K562 (cell line): ENCODE results near the gene SMARCC1. TPM values are rescaled to one million over a fixed set of nuclear protein-coding genes. Genes with fewer than 3 reads are reported as not detected.

Source experiments
- ATAC-seq: fragments of 200-7000 bp; cut with Tn5 transposase; 3 replicates; pipeline ENCODE4 v1.9.1; 2020; ENCODE audit warnings: moderate library complexity
- BruUV-seq: library from RNA; stranded (reverse); fragments of 400-500 nt; replicated peaks from 2 replicates; lab custom pipeline; 2021; lab: Mats Ljungman, UMichigan
- CTCF ChIA-PET: fragments of 300-600 bp; formaldehyde crosslinking; extraction: SDS; loops from one replicate; lab custom pipeline; 2021; ENCODE audit warnings: low intra/inter-chr PET ratio; lab: Yijun Ruan, JAX
- POLR2A ChIA-PET: fragments of 300-600, 350-650 bp; sonication (Branson Sonifier 250); formaldehyde crosslinking; extraction: SDS; loops from one replicate; lab custom pipeline; 2021; ENCODE audit warnings: antibody characterized with exemption, inconsistent platforms; lab: Yijun Ruan, JAX
- DNase-seq, 4 experiments: peaks; one replicate each; pipeline versions ENCODE4 v3.0.0 to v3.0.0-alpha.2; 2011 to 2018; ENCODE audit warnings: low spot score in 3 of 4, mixed read lengths in 3 of 4; ENCODE audit errors: extremely low read depth in 1 of 4
- FAIRE-seq: peaks from 2 replicates; lab custom pipeline; 2011; peaks lifted over from hg19 to GRCh38; lab: Jason Lieb, UNC
- H2AFZ ChIP-seq: 2 replicates; pipeline ENCODE4 v1.6.0; 2011; ENCODE audit warnings: low read depth, low read length, control low read depth, inconsistent platforms
- H3K27ac ChIP-seq: fragments of 200-600 bp; 3 replicates; pipeline ENCODE4 v1.8.0; 2011; ENCODE audit warnings: low read depth, mild to moderate bottlenecking, control low read depth, inconsistent platforms, low read length, moderate library complexity, mixed read lengths; ENCODE audit errors: extremely low read depth
- H3K27me3 ChIP-seq, 2 experiments: fragments of 300-600 bp in 1 of 2; 2 replicates in 1 of 2; 3 replicates in 1 of 2; pipeline versions ENCODE4 v1.6.0 to v1.8.0; 2011; ENCODE audit warnings: inconsistent platforms in 2 of 2, low read length in 2 of 2, mild to moderate bottlenecking in 1 of 2, mixed read lengths in 1 of 2, moderate library complexity in 1 of 2; ENCODE audit not compliant: control insufficient read depth in 2 of 2, insufficient read depth in 2 of 2
- H3K36me3 ChIP-seq: fragments of 300-600 bp; 3 replicates; pipeline ENCODE4 v1.8.0; 2011; ENCODE audit warnings: mild to moderate bottlenecking, low read length, inconsistent platforms; ENCODE audit not compliant: control insufficient read depth, insufficient read depth
- H3K4me1 ChIP-seq, 2 experiments: fragments of 200-600 bp in 1 of 2; replicated peaks in 1 of 2; 2 replicates in 1 of 2; 3 replicates in 1 of 2; pipeline versions ENCODE4 v1.5.1 to v1.8.0; 2011; ENCODE audit warnings: inconsistent platforms in 2 of 2, low read length in 2 of 2, mild to moderate bottlenecking in 1 of 2, mixed read lengths in 1 of 2, moderate library complexity in 1 of 2; ENCODE audit not compliant: control insufficient read depth in 2 of 2, insufficient read depth in 2 of 2
- H3K4me2 ChIP-seq: 2 replicates; pipeline ENCODE4 v1.6.1; 2011; ENCODE audit warnings: low read length, control low read depth, inconsistent platforms, mixed read lengths; ENCODE audit not compliant: insufficient read depth
- H3K4me3 ChIP-seq: fragments of 200-600 bp; sonication (generic), shearing (Covaris generic); 2 replicates; pipeline ENCODE4 v1.5.1; 2016; ENCODE audit warnings: control low read depth, inconsistent platforms
- H3K79me2 ChIP-seq: fragments of 200-600 bp; 3 replicates; pipeline ENCODE4 v1.8.0; 2011; ENCODE audit warnings: low read length, inconsistent platforms; ENCODE audit not compliant: control insufficient read depth, insufficient read depth
- H3K9ac ChIP-seq, 2 experiments: 2 replicates each; pipeline versions ENCODE4 v1.6.0 to v1.6.1; 2011; ENCODE audit warnings: low read depth in 2 of 2, low read length in 2 of 2, control low read depth in 1 of 2, inconsistent platforms in 1 of 2, mild to moderate bottlenecking in 1 of 2, mixed read lengths in 1 of 2; ENCODE audit not compliant: insufficient read depth in 1 of 2
- H3K9me1 ChIP-seq: one replicate; pipeline ENCODE4 v1.6.0; 2011; ENCODE audit warnings: inconsistent platforms, mild to moderate bottlenecking, low read length, moderate library complexity; ENCODE audit not compliant: control insufficient read depth, insufficient read depth
- H3K9me3 ChIP-seq: replicated peaks from 2 replicates; pipeline ENCODE4 v1.5.1; 2011; ENCODE audit warnings: low read depth, low read length, inconsistent platforms; ENCODE audit not compliant: control insufficient read depth, insufficient read depth
- H4K20me1 ChIP-seq: replicated peaks from 2 replicates; pipeline ENCODE4 v1.6.1; 2011; ENCODE audit warnings: low read length, inconsistent platforms, mixed read lengths; ENCODE audit not compliant: control insufficient read depth, insufficient read depth
- BRD9 ChIP-seq: fragments of 450-650 bp; IDR thresholded peaks from 2 replicates; pipeline ENCODE4 v1.6.1; 2018; ENCODE audit warnings: low read depth; ENCODE audit not compliant: partially characterized antibody
- CSDE1 ChIP-seq, 2 experiments: fragments of 450-650 bp; IDR thresholded peaks; 2 replicates each; pipeline ENCODE4 v1.6.1; 2016; ENCODE audit warnings: mild to moderate bottlenecking in 1 of 2
- HDGF ChIP-seq: fragments of 450-650 bp; IDR thresholded peaks from 2 replicates; pipeline ENCODE4 v1.6.1; 2016
- HMG20A ChIP-seq: fragments of 450-650 bp; formaldehyde crosslinking; conservative IDR thresholded peaks from 2 replicates; pipeline ENCODE4 v1.4.0; 2020; ENCODE audit warnings: mild to moderate bottlenecking, mixed read lengths
- SMARCA5 ChIP-seq: fragments of 450-650 bp; IDR thresholded peaks from 2 replicates; pipeline ENCODE4 v1.6.1; 2016
- TAF1 ChIP-seq: IDR thresholded peaks from 2 replicates; pipeline ENCODE4 v1.6.1; 2011; ENCODE audit warnings: mild to moderate bottlenecking, low read length, moderate library complexity; ENCODE audit not compliant: insufficient read depth, control insufficient read depth, severe bottlenecking; ENCODE audit errors: extremely low read depth
- in situ Hi-C: fragments of 300-500 bp; cut with MboI; formaldehyde crosslinking; loops from 4 replicates; pipeline ENCODE4 v1.15.0; 2018; ENCODE audit warnings: inconsistent platforms, mixed read lengths
- intact Hi-C: fragments of 100-400 bp; cut with micrococcal nuclease; formaldehyde crosslinking; loops from 2 replicates; pipeline ENCODE4 v1.14.2; 2022
- polyA plus RNA-seq, 8 experiments: library from polyadenylated mRNA; depleted of rRNA in 4 of 8; stranded (reverse) in 5 of 8; unstranded in 3 of 8; fragments of >200 nt; fragmentation: Nextera tagmentation in 2 of 8; fragmentation: Illumina TruSeq in 1 of 8; extraction: Ambion mirVana in 2 of 8; extraction: Trizol in 1 of 8; gene quantifications; 2 replicates each; pipeline versions ENCODE4 v1.2.1 to v1.2.3, GENCODE V29; 2011 to 2014; ENCODE audit warnings: inconsistent platforms in 1 of 8, missing spikeins in 1 of 8
- total RNA-seq, 7 experiments: library from RNA; depleted of rRNA in 6 of 7; stranded (reverse); fragments of >200 nt in 6 of 7; fragmentation: Illumina TruSeq in 2 of 7; extraction: Trizol in 2 of 7; gene quantifications; 2 replicates each; pipeline versions ENCODE4 v1.2.1 to v1.2.3, GENCODE V29; 2011 to 2021; ENCODE audit warnings: low replicate concordance in 1 of 7
- TF ChIP-seq, protein P1 (sequence below), 2 experiments: fragments of 450-650 bp in 1 of 2; sonication (generic) in 1 of 2; formaldehyde crosslinking; conservative IDR thresholded peaks; 2 replicates each; pipeline versions ENCODE4 v1.4.0 to v1.8.1; 2020 to 2022; ENCODE audit warnings: mild to moderate bottlenecking in 1 of 2, missing genetic modification reagents in 1 of 2
- TF ChIP-seq, protein P2 (sequence below), 3 experiments: IDR thresholded peaks in 2 of 3; conservative IDR thresholded peaks in 1 of 3; 2 replicates each; pipeline ENCODE4 v1.5.1; 2011 to 2012; ENCODE audit warnings: low read length in 3 of 3, mild to moderate bottlenecking in 3 of 3, control low read depth in 2 of 3, improper control_type of control experiment in 1 of 3, inconsistent platforms in 1 of 3, low read depth in 1 of 3, mixed read lengths in 1 of 3, moderate library complexity in 1 of 3; ENCODE audit not compliant: insufficient read depth in 2 of 3
- TF ChIP-seq, protein P3 (sequence below): fragments of 450-650 bp; IDR thresholded peaks from 2 replicates; pipeline ENCODE4 v1.6.1; 2017; ENCODE audit warnings: antibody characterized with exemption, mild to moderate bottlenecking

The SMARCC1 gene
- total and polyA plus RNA-seq, 9 of the 15 experiments (the other 6 are each of a cell fraction or from before 2014, with no cell fraction given), result 20.7 to 199 (median 66.0) TPM

DNA sequence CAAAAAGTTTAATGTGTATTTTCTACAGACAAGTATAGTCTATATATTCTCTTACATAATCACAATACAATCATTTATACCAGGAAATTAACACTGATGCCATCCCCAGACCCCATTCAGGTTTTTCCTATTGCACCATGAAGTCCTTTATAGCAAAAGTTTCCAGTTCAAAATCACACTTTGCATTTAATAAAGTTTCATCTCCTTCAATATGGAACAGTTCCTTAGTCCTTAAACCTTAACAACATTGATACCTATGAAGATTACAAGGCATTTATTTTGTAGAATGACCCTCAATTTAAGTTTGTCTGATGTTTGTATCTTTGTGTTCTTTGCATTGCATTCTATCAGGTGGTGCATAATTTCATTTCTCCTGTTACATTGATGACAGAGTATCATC lies 2.0 kb upstream of the SMARCC1 start:
- BruUV-seq, result no TSS peak
- H3K4me1 ChIP-seq, result peaks cover 16 to 22% of the 10 kb centered on the region in 2 experiments
- H3K27ac ChIP-seq, result no peak overlapping the region
- H3K36me3 ChIP-seq, result peaks cover 11% of the 10 kb centered on the region
- peaks cover 39% of the 10 kb centered on the region for H3K79me2 ChIP-seq
- no peak overlapping the region; a peak in 1 of 4 replicates for H3K9ac ChIP-seq
- no peaks in the 10 kb centered on the region for H3K9me3 ChIP-seq
- H3K4me2 ChIP-seq, result no peak overlapping the region
- no peak for FAIRE-seq
- ChIA-PET CTCF (no interaction called here), POLR2A (interaction anchor here (0.7 kb wide), 1 partner anchor 70 kb away, joined by 3 read pairs; no protein-coding TSS in a partner anchor)
- ATAC-seq, result no peak
- in situ Hi-C loops, result no loop called here
- H2AFZ ChIP-seq, result no peak overlapping the region
- no peak for DNase-seq
- no peaks in the 10 kb centered on the region for H3K27me3 ChIP-seq
- intact Hi-C loops, result loop anchor here (5.0 kb wide), 1 partner anchor 401 kb away; the partner anchor contains the start of gene PTPN23
- H3K4me3 ChIP-seq, result no peak overlapping the region
- H3K9me1 ChIP-seq, result no peaks in the 10 kb centered on the region
- 0 out of 2 replicates have a peak, but pooled peaks cover 3% of the 10 kb centered on the region for H4K20me1 ChIP-seq
- 0 out of 2 replicates have a peak, but pooled peaks have one; percentile 33 for TF ChIP-seq HDGF
- TF ChIP-seq, protein P1, sequence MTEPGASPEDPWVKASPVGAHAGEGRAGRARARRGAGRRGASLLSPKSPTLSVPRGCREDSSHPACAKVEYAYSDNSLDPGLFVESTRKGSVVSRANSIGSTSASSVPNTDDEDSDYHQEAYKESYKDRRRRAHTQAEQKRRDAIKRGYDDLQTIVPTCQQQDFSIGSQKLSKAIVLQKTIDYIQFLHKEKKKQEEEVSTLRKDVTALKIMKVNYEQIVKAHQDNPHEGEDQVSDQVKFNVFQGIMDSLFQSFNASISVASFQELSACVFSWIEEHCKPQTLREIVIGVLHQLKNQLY (CRISPR knock-in tag; conservative IDR thresholded peaks at IDR 0.05), result no peak
- TF ChIP-seq, protein P2, sequence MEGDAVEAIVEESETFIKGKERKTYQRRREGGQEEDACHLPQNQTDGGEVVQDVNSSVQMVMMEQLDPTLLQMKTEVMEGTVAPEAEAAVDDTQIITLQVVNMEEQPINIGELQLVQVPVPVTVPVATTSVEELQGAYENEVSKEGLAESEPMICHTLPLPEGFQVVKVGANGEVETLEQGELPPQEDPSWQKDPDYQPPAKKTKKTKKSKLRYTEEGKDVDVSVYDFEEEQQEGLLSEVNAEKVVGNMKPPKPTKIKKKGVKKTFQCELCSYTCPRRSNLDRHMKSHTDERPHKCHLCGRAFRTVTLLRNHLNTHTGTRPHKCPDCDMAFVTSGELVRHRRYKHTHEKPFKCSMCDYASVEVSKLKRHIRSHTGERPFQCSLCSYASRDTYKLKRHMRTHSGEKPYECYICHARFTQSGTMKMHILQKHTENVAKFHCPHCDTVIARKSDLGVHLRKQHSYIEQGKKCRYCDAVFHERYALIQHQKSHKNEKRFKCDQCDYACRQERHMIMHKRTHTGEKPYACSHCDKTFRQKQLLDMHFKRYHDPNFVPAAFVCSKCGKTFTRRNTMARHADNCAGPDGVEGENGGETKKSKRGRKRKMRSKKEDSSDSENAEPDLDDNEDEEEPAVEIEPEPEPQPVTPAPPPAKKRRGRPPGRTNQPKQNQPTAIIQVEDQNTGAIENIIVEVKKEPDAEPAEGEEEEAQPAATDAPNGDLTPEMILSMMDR (IDR thresholded peaks at IDR 0.05 in 2 of 3, conservative IDR thresholded peaks at IDR 0.05 in 1 of 3; ENCODE audit: insufficient read depth in 2 of 3, low read depth in 1 of 3, low read length in 3 of 3), result no peak
- no peak for TF ChIP-seq BRD9
- TF ChIP-seq HMG20A, result no peak
- TF ChIP-seq, protein P3, sequence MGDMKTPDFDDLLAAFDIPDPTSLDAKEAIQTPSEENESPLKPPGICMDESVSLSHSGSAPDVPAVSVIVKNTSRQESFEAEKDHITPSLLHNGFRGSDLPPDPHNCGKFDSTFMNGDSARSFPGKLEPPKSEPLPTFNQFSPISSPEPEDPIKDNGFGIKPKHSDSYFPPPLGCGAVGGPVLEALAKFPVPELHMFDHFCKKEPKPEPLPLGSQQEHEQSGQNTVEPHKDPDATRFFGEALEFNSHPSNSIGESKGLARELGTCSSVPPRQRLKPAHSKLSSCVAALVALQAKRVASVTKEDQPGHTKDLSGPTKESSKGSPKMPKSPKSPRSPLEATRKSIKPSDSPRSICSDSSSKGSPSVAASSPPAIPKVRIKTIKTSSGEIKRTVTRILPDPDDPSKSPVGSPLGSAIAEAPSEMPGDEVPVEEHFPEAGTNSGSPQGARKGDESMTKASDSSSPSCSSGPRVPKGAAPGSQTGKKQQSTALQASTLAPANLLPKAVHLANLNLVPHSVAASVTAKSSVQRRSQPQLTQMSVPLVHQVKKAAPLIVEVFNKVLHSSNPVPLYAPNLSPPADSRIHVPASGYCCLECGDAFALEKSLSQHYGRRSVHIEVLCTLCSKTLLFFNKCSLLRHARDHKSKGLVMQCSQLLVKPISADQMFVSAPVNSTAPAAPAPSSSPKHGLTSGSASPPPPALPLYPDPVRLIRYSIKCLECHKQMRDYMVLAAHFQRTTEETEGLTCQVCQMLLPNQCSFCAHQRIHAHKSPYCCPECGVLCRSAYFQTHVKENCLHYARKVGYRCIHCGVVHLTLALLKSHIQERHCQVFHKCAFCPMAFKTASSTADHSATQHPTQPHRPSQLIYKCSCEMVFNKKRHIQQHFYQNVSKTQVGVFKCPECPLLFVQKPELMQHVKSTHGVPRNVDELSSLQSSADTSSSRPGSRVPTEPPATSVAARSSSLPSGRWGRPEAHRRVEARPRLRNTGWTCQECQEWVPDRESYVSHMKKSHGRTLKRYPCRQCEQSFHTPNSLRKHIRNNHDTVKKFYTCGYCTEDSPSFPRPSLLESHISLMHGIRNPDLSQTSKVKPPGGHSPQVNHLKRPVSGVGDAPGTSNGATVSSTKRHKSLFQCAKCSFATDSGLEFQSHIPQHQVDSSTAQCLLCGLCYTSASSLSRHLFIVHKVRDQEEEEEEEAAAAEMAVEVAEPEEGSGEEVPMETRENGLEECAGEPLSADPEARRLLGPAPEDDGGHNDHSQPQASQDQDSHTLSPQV, result 0 out of 2 replicates have a peak, but pooled peaks have one; percentile 30
- 0 out of 4 replicates have a peak, but pooled peaks of 1 of the 2 experiments have one; percentile 41 for TF ChIP-seq CSDE1 (IDR thresholded peaks at IDR 0.05)
- TF ChIP-seq TAF1, result no peak
- TF ChIP-seq SMARCA5, result no peak
